Stimulated activated CD4-positive, alpha-beta T cell treated with anti-CD3 and anti-CD28 coated beads, Interleukin-4, amount 100 ng/mL, for 1 hour (primary cell): Measurements from ENCODE around the gene NUMB.

Source experiments
- DNase-seq: peaks from one replicate; pipeline ENCODE4 v3.0.0-alpha.2; 2020

Gene NUMB

DNA sequence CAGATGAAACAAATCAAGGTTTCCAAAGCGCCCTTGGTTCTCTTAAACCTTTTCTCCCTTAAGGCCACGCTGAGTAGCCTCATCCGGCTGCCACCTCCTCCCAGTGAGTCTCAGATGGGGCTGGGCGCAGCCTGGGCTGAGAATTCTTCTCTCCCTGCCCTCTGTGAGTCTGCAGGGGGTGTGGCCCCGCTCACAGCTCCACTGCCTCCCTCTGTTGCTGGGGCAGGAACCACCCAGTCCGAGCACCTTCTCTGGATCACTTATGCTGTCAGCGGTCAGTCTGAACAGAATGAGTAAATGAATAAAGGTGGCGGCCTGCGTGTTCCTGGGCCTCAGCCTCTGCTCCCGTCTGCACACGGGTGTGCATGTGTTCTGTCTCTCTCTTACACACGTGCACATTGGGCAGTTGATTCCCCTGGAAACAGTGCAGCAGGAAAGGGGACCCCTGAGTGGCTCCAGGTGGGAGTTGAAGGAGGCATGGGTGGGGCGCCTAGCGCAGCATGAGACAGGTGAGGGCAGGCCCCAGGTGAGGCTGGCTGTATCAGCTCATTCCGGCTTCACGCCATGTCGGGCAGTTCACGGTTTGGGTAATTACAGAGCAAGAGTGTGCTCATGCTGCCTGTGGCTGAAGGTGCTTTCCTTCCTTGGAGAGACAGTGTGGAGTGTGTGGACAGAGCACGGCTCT lies 216.7 kb downstream of the NUMB start:
- DNase-seq: no peak

DNA sequence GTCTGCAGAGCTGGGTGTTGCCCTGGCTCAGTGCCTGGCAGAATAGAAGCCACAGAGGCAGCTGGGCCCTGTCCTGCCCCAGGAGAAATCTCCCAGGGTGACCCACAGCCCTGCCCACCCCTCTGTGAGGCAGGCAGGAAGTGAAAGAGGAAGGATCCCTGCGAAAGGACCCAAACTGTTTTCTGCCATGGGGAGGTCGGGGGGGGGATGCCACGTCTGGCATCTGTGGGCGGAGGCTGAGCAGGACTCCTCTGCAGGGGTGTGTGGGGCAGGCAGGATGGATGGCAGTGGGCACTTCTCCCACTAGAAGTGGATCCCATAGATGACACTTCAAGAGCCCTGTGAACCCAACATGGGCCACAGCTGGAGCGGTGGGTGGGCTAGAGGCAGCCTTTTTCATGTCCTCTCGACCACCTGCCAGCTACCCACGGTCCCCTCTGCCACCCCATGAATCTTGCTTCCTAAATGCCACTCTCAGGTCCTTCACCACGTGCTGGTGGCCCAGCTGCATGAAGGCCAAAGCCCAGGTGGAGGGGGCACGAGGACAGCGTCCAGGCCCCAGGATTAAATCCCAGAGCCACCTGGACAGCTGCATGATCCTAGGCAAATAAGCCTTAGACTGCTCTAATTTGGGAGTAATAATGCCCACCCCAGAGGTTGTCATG lies 217.4 kb downstream of the NUMB start:
- DNase-seq: no peak

DNA sequence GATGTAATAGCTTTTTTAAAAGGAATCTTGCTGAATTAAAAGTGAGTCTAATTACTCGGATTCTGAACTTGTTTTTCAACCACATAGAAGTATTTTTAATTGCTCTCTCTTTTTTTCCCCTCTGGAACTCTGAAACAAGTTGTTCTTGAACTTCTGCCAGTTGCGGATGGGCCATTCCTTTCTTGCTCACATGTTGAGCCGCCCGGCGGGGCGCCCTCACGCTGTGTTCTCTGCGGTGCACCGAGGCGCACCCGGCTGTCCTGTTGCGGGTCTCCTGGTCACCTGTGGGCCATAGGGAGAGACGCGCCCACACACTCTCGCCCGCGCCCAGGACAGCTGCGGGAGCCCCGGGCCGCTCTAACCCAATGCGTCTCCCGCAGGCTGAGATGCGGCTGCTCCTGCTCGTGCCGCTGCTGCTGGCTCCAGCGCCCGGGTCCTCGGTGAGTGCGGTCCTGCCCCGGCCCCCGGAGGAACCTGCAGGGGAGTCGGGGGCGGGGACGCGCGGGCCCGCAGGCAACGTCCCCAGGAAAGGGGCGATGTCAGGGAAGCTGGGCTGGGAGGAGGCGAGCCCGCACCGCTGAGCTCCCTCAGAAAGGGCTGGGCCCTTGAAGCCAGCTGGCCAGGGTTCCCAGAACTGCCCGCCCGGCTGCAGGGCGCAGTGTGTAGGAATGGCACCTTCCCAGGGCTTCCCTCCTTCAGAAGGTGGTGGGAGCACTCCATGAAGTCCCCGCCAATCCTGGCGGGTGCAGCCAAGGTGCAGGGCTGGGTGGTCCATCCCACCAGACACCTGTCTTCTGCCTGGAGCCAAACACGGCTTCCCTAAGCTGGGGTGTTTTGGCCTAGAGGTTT lies 218.7 kb downstream of the NUMB start:
- no peak for DNase-seq

DNA sequence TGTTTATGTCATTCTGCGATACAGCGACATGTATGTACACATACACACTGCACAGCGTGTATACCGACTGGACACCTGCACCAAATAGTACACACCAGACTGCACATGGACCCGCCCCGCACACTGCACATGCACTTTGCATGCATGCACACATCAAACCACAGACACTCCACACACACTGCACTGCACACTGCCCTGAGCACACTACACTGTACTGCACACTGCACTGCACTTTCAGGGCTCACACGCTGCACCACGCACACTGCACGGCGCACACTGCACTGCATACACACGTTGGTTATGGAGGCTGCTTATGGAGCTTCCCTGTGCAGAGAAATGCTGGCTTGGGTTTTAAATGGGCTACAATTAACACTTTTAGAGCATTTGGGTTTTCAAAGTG lies 219.4 kb downstream of the NUMB start:
- no peak for DNase-seq

DNA sequence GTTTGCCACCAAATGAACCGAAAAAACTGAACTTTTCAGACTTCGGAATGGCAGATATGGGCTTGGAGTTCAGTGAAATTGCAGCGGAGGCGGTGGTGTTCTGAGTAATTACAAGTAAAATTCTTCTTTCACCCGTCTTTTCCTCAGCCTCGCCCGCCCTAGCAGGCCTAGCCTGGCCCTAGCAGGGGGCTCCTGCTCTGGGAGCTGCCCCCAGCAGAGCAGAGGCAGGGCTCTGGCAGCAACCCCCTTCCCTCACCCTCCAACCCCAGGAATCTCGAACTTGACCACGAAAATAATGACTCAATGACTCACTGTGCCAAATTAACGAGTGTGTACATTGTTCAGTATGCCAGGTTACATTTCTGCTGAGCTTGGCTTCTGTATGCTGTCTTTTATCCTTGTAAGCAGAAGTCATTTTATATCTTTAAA lies 219.9 kb downstream of the NUMB start:
- no peak for DNase-seq

DNA sequence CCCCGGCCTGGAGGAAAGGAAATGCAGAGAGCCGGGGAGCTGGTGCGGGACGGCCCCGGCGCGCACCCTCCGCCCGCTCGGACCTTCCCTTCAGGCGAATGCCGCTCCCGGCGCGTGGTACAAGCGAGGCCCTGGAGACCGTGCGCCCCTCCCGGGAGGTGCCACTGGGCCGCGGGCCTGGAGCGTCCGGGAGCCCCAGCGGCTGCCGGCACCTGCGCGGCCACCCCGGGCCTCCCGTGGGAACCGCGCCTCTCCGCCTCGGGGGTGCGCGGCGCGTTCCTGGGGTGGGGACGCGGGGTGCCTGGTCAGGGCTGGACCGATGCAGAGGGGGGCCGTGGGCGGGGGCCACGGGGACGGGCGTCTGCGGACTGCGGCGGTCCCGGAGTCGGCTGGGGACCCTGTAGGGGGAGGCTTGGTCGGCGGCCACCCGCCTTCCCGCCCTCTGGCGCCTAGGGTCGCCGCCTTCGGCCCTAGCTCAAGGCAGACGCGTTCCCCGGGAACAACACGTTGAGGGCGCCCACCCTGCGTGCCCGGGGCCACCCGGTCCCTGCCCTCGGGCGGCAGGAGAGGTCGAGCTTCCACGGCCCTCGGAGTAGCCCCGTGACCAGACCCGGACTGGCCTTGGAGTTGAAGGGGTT lies 220.4 kb downstream of the NUMB start:
- no peak for DNase-seq

DNA sequence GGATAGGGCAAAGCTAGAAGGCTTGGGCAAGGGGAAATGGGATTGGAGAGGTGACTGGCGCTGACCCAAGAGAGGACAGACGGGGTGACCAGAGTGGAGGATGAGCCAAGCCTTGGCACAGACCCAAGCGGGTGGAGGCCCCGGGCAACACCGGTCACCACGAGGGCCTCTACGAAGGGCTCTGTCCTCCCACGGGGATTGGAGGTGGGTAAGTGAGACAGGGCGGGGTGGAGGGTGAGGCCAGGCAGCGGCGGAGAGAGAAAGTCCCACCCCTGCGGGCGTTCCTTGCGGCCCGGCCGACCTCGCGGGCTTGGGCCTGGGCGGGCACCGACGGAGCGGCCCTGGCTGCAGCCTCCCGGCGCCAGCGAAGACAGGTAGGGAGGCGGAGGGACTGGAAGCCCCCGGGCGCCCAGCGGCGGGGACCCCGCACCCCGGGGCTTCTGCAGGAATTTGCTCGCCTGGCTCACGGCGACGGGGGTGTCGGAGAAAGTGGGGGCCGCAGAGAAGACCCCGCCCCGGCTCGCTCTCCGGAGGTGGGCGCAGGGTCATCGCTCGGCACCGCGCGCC lies 221.0 kb downstream of the NUMB start, which contains the start of gene PAPLN:
Gene PAPLN, plus strand, starts transcription at position 288 of the 567 bp plus-strand sequence. CDS start 2,273 bp downstream, outside the sequence.
- DNase-seq: no peak

DNA sequence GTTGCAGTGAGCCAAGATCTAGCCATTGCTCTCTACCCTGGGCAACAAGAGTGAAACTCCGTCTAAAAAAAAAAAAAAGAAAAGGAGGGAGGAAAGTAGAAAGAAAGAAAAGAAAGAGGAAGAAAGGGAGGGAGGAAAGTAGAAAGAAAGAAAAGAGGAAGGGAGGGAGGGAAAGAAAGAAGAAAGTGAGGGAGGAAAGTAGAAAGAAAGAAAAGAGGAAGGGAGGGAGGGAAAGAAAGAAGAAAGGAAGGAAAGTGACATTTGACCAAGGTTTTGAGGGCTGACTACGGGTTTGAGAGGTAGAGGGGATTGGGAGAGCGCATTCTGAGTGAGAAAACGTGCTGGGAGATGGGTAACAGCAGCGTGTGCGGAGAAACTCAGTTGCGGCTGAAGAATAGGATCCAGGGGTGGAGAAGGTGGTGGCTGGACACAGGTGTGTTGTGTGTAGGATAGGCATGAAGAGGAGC lies 221.6 kb downstream of the NUMB start:
- DNase-seq: no peak

DNA sequence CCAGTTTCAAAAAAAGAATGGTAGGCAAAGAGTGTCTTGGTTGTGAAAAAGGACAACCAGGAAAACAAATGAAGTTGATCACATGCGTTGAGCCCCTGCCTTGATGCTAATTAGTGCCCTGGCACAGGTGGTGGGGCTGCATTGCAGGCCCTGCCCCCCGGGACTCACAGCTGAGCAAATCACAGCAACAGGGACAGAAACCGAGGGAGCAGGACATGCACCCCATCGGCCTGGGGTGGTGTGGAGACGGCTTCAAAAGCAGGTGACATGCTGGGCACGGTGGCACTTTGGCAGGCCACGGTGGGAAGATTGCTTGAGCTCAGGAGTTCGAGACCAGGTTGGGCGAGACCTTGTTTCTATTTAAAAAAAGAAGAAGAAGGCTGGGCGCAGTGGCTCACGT lies 222.2 kb downstream of the NUMB start:
- no peak for DNase-seq

DNA sequence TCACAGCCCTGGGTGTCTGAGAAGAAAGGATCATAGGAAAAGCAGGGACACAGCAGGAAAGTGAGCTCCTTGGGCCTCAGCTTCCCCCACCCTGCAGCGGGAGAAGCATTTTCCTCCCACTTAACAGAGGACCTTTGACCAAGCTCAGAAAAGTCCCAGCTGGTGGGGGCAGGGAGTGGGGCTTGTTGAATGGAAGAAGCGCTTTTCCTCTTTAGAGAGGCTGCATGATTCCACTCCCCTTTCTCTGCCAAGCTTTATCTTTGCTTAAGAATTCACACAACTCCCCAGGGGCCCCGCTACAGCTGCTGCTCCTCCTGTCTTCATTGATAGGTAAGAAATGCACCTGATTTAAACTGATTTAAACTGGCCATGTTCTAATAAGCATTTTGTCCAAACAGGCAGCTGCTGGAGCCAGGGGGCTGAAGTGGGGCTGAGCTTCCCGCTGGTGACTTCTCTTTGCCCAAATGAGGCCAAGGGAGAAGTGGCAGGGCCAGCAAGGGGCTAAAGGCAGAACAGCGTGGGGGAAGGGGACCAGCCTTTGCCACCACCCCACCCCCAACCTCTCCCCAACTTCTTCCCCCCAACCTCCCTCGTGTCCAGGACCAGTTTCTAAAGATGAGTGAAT lies 222.7 kb downstream of the NUMB start:
- DNase-seq: no peak

DNA sequence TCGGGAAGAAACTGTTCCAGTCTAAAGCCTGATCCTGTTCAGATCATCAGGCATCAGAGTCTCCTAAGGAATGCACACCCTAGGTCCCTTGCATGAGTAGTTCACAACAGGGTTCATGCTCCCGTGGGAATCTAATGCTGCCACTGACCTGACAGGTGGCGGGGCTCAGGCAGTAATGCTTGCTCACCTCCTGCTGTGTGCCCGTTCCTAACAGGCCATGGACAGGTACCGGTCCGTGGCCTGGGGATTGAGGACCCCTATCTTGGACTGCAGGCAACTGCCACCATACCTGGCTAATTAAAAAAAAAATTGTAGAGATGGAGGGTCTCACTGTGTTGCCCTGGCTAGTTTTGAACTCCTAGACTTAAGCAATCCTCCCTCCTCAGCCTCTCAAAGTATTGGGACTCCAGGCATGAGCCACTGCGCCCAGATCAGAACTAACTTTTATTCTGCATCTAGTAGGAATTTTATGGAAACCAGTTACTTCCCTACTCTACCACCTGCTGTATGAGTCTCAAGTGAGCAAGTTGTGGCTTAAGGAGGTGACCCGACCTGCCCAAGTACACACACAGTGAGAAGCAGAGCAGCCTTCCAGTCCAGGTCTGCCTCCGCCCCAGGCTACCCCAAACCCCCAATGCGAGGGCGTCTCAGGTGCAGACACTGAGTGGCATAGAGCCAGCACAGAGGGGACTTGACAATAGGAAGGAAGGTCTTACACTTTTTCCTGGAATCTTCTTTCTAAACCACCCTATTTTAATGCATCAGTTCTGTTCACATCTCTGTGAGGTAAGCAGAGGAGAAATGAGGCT lies 223.6 kb downstream of the NUMB start:
- no peak for DNase-seq

DNA sequence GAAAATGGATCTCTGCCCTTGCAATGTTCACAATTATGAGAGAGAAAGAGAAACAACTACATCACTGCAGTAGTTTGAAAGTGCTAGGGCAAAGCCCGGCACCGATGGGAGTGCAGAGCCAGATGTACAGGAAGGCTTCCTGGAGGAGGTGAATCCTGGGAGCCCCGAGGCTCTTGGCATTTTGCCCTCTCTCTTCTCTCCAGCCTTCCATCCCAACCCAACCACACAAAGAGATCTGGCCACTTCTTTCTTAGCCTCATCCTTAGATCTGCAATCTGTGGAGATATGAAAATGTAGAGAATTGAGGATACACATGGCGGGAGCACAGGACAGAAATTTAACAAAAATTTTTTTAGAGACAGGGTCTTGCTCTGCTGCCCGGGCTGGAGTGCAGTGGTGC lies 224.3 kb downstream of the NUMB start:
- DNase-seq: no peak

DNA sequence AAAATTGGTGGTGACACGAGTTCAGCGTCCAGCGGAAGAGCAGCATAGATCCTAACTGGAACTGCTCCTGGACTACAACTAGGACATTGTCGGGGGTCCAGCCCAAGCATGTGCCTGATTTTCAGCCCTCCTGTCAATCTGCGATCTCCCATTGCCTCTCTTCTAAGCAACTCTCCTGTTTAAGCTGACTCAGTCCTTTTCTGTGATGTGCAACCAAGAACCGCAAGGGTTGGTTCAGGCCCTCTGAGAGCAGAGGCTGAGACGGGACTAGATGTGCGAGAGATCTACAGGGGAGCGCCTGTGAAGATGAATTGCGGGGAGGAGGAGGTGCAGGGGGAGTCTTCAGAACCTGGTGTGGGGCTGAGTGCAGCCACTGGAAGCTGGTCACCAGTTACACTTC lies 224.8 kb downstream of the NUMB start:
- DNase-seq: no peak

DNA sequence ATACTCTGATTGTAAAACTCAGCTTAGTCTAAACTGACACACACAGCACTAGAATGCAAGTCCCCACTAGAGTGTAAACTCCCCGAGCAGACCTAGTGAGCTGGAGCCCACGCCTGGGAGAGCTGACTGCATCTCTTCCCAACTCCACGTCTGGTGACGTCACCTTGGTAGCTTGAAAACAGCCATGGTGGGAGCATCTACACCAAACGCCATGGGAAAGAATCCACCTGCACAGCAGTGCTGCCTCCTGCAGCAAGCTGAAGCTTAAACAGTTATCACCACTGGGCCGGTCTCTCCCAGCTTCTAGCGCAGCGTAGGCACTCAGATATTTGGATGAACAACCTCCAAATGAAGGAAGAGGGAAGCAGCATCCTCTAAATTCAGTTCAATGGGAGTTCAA lies 225.4 kb downstream of the NUMB start:
- no peak for DNase-seq

DNA sequence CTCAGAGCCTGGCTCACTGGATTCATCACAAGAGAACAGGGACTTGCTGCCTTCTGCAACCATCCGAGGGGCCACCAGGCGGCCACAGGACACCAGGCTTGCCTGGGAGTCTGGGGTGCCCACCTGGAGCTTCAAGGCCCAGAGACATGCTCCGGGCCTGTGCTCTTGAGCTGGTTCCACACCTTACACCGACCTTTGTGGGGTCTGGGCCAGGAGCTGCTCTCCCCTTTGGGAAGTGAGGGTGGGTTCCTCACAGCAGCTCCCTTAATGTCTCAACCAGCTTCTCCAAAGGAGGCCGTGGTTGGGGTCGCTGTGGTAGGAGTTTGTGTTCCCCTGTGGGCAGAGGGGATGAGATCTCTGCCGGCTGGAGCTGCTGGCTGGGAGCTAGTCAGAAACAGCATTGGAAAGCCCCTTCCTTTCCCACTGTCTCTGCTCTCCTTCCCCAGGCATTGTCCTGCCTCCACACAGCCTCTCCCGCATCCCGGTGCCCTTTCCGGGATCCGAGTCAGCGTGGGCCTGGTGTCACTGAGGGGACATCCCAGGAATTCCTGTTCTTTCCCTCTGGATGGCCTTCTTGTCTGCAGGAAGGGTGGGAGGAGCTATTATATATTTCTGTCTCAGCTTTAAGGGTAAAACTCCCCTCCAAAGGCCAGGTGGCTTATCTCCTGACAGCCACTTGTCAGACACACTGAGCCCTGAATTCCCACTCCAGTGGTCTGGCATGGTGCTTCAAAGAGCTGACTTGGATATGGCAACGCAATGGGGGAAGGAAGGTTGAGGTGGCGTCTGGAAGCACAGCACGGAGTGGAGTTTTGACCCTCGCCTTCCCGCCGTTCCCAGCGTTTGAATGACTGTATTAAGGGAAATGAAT lies 226.1 kb downstream of the NUMB start:
- no peak for DNase-seq

DNA sequence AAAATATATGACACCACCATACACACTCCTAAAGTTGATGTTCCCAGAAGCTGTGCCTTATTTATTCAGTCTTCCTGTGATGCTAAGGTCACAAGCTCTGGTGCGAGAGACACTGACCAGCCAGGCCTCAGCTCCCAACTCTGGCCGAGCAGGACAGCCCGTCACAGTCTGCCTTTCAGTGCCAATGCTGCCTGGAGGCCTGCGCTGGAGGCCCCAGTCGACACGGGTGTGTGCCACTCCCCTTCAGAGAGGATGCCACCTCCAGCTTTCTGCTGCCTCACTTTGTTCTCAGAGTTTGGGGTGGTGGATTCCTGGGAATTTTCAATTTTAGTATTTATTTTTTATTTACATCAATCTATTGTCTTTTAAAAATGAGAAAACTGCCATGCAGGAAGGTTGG lies 228.3 kb downstream of the NUMB start:
- DNase-seq: no peak

DNA sequence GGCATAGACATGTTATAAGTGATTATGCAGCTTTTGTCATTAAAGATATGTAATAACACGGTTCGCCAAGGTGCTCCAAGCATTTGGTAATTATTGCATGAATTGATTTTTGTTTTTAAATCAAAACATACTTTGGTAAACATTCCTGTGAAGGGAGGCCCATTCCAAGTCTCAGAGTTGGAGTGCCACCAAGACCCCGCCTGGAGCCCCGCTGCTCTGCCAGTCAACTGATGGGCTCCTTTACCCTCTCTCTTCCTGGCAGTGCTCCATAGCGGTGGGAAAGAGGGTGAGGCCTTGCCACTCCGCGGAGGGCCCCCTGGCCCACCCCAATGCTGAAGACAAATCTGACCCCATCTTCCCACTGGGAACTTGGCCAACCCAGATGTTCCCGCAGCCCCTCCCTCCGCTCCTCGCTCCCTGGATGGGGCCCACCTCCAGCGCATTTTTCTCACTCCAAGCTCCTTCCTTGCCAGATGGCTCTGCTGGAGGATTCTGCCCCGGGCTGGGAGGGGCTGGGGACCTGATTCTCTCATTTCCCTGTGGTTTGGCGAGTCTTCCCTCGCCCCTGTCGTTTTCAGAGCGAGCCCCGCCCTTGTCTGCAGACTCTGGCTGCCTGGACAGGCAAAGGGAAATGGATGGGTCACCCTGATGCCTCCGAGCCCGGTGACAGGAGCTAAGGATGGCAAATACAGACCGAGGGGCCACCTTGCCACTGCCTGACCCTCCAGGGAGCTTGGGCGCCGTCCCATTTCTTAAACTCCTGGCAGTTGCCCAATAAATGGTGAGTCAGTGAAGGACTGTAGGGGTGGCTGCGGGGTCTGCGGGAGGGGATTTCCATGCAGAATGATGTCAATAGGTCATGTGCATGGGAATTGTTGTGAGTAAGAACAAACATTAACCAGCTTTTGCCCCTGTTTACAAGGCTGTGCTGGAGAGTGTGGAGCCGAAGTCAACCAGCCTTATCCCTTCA lies 230.2 kb downstream of the NUMB start:
- no peak for DNase-seq

DNA sequence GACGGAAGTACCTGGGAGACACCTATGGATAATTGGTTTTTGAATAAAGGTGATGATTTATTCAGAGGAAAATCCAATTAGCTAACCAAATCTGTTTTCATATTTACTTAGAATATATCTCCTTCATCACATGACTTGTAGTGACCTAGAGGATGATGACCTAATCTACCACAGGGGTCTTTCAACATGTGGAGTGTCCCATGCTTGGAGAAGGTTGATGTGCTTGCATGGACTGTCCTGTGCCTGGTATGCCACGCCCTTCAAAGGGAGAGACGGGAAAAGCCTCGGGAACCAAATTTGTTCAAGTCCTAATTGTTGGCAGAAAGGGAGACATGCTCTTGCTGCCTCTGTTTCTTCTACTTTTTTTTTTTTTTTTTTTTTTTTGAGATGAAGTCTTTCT lies 232.8 kb downstream of the NUMB start:
- DNase-seq: no peak
